ENCODE data around the gene ZNF776.
"Not testable (repeated sequence)": the region's sequence is repeated elsewhere in the genome, so short reads cannot be mapped to it uniquely, and the experiment has no call there.

DNA sequence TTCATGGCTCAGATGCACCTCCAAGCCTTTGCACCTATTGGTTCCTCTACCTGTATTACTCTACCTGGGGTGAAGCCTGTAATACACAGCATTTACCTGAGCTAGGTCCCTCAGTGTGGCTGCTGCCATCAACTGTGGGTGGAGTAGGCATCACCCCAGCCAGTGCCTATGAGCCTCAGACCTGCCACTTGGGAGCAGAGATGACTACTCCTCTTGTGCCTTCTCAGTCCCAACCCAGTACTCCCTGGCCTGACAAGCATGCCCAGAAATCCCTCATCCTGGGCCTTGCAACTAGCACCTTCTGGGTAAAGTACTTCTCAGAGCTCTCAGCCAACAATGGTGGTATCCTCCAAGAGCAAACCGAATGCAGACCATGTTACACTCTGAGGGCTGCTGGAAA, 50.0 kb downstream of the ZNF776 start:
- not testable (repeated sequence) for TF ChIP-seq POLR2AphosphoS5, POLR2A (IDR thresholded peaks at IDR 0.05)
- TF ChIP-seq, protein P1, sequence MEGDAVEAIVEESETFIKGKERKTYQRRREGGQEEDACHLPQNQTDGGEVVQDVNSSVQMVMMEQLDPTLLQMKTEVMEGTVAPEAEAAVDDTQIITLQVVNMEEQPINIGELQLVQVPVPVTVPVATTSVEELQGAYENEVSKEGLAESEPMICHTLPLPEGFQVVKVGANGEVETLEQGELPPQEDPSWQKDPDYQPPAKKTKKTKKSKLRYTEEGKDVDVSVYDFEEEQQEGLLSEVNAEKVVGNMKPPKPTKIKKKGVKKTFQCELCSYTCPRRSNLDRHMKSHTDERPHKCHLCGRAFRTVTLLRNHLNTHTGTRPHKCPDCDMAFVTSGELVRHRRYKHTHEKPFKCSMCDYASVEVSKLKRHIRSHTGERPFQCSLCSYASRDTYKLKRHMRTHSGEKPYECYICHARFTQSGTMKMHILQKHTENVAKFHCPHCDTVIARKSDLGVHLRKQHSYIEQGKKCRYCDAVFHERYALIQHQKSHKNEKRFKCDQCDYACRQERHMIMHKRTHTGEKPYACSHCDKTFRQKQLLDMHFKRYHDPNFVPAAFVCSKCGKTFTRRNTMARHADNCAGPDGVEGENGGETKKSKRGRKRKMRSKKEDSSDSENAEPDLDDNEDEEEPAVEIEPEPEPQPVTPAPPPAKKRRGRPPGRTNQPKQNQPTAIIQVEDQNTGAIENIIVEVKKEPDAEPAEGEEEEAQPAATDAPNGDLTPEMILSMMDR (IDR thresholded peaks at IDR 0.05), result not testable (repeated sequence)
